H9 (cell line): ENCODE measurements around the gene PID1. TPM values are rescaled to one million over a fixed set of nuclear protein-coding genes. Genes with fewer than 3 reads are reported as not detected.

Source experiments
- DNase-seq: peaks from one replicate; pipeline ENCODE4 v3.0.0-alpha.2; 2017
- H2AFZ ChIP-seq: one replicate; pipeline ENCODE4 v1.6.1; 2013; ENCODE audit warnings: mild to moderate bottlenecking, low read length, control low read depth, moderate library complexity
- H2AK5ac ChIP-seq: 2 replicates; pipeline ENCODE4 v1.6.1; 2013; ENCODE audit warnings: low read length, control low read depth, mixed read lengths; ENCODE audit not compliant: insufficient read length
- H2BK120ac ChIP-seq: one replicate; pipeline ENCODE4 v1.6.1; 2013; ENCODE audit warnings: low read depth, mild to moderate bottlenecking, low read length, control low read depth, inconsistent platforms; ENCODE audit not compliant: poor library complexity, severe bottlenecking
- H2BK12ac ChIP-seq: 2 replicates; pipeline ENCODE4 v1.6.1; 2013; ENCODE audit warnings: low read length, control low read depth, mixed read lengths, low read depth; ENCODE audit not compliant: insufficient read length
- H2BK15ac ChIP-seq: 2 replicates; pipeline ENCODE4 v1.6.1; 2013; ENCODE audit warnings: low read depth, low read length, control low read depth
- H2BK20ac ChIP-seq: one replicate; pipeline ENCODE4 v1.6.1; 2013; ENCODE audit warnings: low read depth, mild to moderate bottlenecking, low read length, control low read depth, inconsistent platforms; ENCODE audit not compliant: poor library complexity, severe bottlenecking
- H2BK5ac ChIP-seq: 2 replicates; pipeline ENCODE4 v1.6.1; 2013; ENCODE audit warnings: low read length, control low read depth, mixed read lengths; ENCODE audit not compliant: insufficient read length
- H3K14ac ChIP-seq: 2 replicates; pipeline ENCODE4 v1.6.1; 2013; ENCODE audit warnings: low read length, control low read depth; ENCODE audit not compliant: insufficient read depth
- H3K18ac ChIP-seq: 2 replicates; pipeline ENCODE4 v1.6.1; 2013; ENCODE audit warnings: low read depth, mild to moderate bottlenecking, mixed read lengths, low read length, control low read depth; ENCODE audit not compliant: insufficient read length
- H3K23ac ChIP-seq: 2 replicates; pipeline ENCODE4 v1.6.1; 2013; ENCODE audit warnings: low read length, control low read depth, mixed read lengths, low read depth; ENCODE audit not compliant: insufficient read length
- H3K23me2 ChIP-seq: 2 replicates; pipeline ENCODE4 v1.6.1; 2013; ENCODE audit warnings: low read depth, mild to moderate bottlenecking, mixed read lengths, low read length, control low read depth; ENCODE audit not compliant: insufficient read length, poor library complexity, severe bottlenecking
- H3K27ac ChIP-seq: 2 replicates; pipeline ENCODE4 v1.5.1; 2013; ENCODE audit warnings: low read length, control low read depth, mixed read lengths, low read depth; ENCODE audit not compliant: insufficient read length
- H3K27me3 ChIP-seq: 2 replicates; pipeline ENCODE4 v1.6.1; 2013; ENCODE audit warnings: low read length, control low read depth, inconsistent platforms; ENCODE audit not compliant: insufficient read depth
- H3K4ac ChIP-seq: 2 replicates; pipeline ENCODE4 v1.6.1; 2013; ENCODE audit warnings: low read depth, mild to moderate bottlenecking, control low read depth, inconsistent platforms, low read length, moderate library complexity
- H3K4me1 ChIP-seq: 2 replicates; pipeline ENCODE4 v1.6.1; 2013; ENCODE audit warnings: low read length, control low read depth, inconsistent platforms; ENCODE audit not compliant: insufficient read depth
- H3K4me2 ChIP-seq: 2 replicates; pipeline ENCODE4 v1.6.1; 2013; ENCODE audit warnings: low read length, control low read depth, mixed read lengths; ENCODE audit not compliant: insufficient read length, insufficient read depth
- H3K56ac ChIP-seq: 2 replicates; pipeline ENCODE4 v1.6.1; 2013; ENCODE audit warnings: low read depth, mild to moderate bottlenecking, mixed read lengths, low read length, control low read depth; ENCODE audit not compliant: insufficient read length
- H3K79me1 ChIP-seq: 2 replicates; pipeline ENCODE4 v1.6.1; 2013; ENCODE audit warnings: low read depth, mild to moderate bottlenecking, moderate library complexity, low read length, control low read depth, inconsistent platforms; ENCODE audit not compliant: insufficient read depth, poor library complexity, severe bottlenecking
- H3K79me2 ChIP-seq: 2 replicates; pipeline ENCODE4 v1.6.1; 2013; ENCODE audit warnings: low read length, control low read depth, inconsistent platforms; ENCODE audit not compliant: insufficient read depth
- H3K9ac ChIP-seq: 2 replicates; pipeline ENCODE4 v1.6.1; 2013; ENCODE audit warnings: low read length, control low read depth, mixed read lengths; ENCODE audit not compliant: insufficient read length; ENCODE audit errors: extremely low read depth
- H3K9me3 ChIP-seq: one replicate; pipeline ENCODE4 v1.6.1; 2013; ENCODE audit warnings: low read depth, low read length, inconsistent platforms; ENCODE audit not compliant: control insufficient read depth
- H3T11ph ChIP-seq: one replicate; pipeline ENCODE4 v1.6.1; 2013; ENCODE audit warnings: mild to moderate bottlenecking, low read length, control low read depth, inconsistent platforms
- H4K20me1 ChIP-seq: one replicate; pipeline ENCODE4 v1.6.1; 2013; ENCODE audit not compliant: control insufficient read depth, insufficient read length, insufficient read depth
- H4K5ac ChIP-seq: 2 replicates; pipeline ENCODE4 v1.6.1; 2013; ENCODE audit warnings: low read depth, mild to moderate bottlenecking, mixed read lengths, low read length, control low read depth; ENCODE audit not compliant: insufficient read length
- H4K8ac ChIP-seq: replicated peaks from 2 replicates; pipeline ENCODE4 v1.6.1; 2013; ENCODE audit warnings: low read length, control low read depth, mixed read lengths, low read depth; ENCODE audit not compliant: insufficient read length
- H4K91ac ChIP-seq: 2 replicates; pipeline ENCODE4 v1.6.1; 2013; ENCODE audit warnings: low read depth, mild to moderate bottlenecking, moderate library complexity, mixed read lengths, low read length, control low read depth; ENCODE audit not compliant: insufficient read length
- H3K27ac Mint-ChIP-seq, 3 experiments: 2 replicates in 2 of 3; 3 replicates in 1 of 3; pipeline ENCODE4 v1.8.0; 2020 to 2021; ENCODE audit warnings: mixed read lengths in 3 of 3, mild to moderate bottlenecking in 1 of 3, moderate library complexity in 1 of 3
- H3K27me3 Mint-ChIP-seq: 2 replicates; pipeline ENCODE4 v1.8.0; 2021; ENCODE audit warnings: low read depth, mild to moderate bottlenecking, moderate library complexity, mixed read lengths
- H3K36me3 Mint-ChIP-seq, 3 experiments: 2 replicates in 2 of 3; 3 replicates in 1 of 3; pipeline ENCODE4 v1.8.0; 2020 to 2021; ENCODE audit warnings: low read depth in 3 of 3, mixed read lengths in 3 of 3; ENCODE audit not compliant: insufficient read depth in 1 of 3
- H3K4me1 Mint-ChIP-seq, 2 experiments: 2 replicates each; pipeline ENCODE4 v1.8.0; 2020; ENCODE audit warnings: mixed read lengths in 2 of 2
- H3K4me3 Mint-ChIP-seq, 2 experiments: 2 replicates in 1 of 2; 3 replicates in 1 of 2; pipeline ENCODE4 v1.8.0; 2020 to 2021; ENCODE audit warnings: mild to moderate bottlenecking in 2 of 2, mixed read lengths in 2 of 2, moderate library complexity in 1 of 2
- H3K9me3 Mint-ChIP-seq, 2 experiments: 2 replicates in 1 of 2; 3 replicates in 1 of 2; pipeline ENCODE4 v1.8.0; 2020; ENCODE audit warnings: mild to moderate bottlenecking in 2 of 2, mixed read lengths in 2 of 2, moderate library complexity in 1 of 2
- WGBS: extraction: QIAGEN DNeasy Blood & Tissue Kit; methylation state at CpG from one replicate; pipeline ENCODE4 v1.1.7; 2013; ENCODE audit warnings: missing lambda C conversion rate, low lambda C conversion rate, mixed read lengths; ENCODE audit not compliant: insufficient read length; ENCODE audit errors: extremely low coverage; 5-methylcytosine and 5-hydroxymethylcytosine counted together
- total RNA-seq: library from RNA; stranded (reverse); gene quantifications from 2 replicates; pipeline ENCODE4 v1.2.1, GENCODE V29; 2021
- TF ChIP-seq, protein P1 (sequence below): fragments of 200-600 bp; sonication (generic); conservative IDR thresholded peaks from 3 replicates; pipeline ENCODE4 v1.8.0; 2021; ENCODE audit warnings: antibody characterized with exemption, mild to moderate bottlenecking

Gene PID1
- total RNA-seq, 1 experiment from 2014 or later = 1.4 TPM

DNA sequence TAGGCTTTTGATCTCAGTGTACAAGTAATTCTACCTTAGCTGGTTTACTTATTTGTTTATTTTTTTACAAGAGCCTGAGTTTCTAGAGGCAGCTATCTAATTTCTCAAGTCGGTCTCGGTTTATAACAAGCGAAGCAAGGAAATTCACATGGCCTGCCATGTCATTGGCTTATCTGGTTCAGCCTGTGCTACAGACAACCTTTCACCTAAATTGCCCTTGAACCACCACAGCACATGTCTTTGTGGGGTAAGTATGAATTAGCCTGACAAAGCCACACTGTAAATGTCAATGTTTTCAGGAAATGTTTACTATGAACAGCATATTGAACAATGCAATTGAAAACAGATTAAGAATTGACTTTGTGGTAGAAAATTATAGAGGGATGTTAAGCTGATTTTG lies 167.1 kb downstream of the PID1 start:
- Histone ChIP-seq H3K27me3 (no peaks in the 10 kb centered on the region), H3K79me1 (no peaks in the 10 kb centered on the region), H2AK5ac (no peak overlapping the region), H2BK5ac (no peak overlapping the region), H2BK12ac (no peak overlapping the region), H3K9me3 (no peaks in the 10 kb centered on the region), H3K27ac (no peak overlapping the region), H3K23ac (no peak overlapping the region), H3T11ph (no peak overlapping the region), H3K14ac (no peak overlapping the region), H3K23me2 (no peaks in the 10 kb centered on the region), H3K4ac (no peak overlapping the region), H3K56ac (no peak overlapping the region), H4K20me1 (no peaks in the 10 kb centered on the region), H4K91ac (no peak overlapping the region), H3K4me1 (no peaks in the 10 kb centered on the region; the same call in 1 of the 2 replicates), H3K18ac (no peak overlapping the region), H4K8ac (no peak overlapping the region), H2BK15ac (no peak overlapping the region), H2BK20ac (no peak overlapping the region), H3K4me2 (no peak overlapping the region), H3K79me2 (no peaks in the 10 kb centered on the region), H2BK120ac (no peak overlapping the region), H3K9ac (no peak overlapping the region), H2AFZ (no peak overlapping the region), H4K5ac (no peak overlapping the region)
- no CpG with 5 or more reads among the region's 3 CpGs for WGBS
- TF ChIP-seq, protein P1, sequence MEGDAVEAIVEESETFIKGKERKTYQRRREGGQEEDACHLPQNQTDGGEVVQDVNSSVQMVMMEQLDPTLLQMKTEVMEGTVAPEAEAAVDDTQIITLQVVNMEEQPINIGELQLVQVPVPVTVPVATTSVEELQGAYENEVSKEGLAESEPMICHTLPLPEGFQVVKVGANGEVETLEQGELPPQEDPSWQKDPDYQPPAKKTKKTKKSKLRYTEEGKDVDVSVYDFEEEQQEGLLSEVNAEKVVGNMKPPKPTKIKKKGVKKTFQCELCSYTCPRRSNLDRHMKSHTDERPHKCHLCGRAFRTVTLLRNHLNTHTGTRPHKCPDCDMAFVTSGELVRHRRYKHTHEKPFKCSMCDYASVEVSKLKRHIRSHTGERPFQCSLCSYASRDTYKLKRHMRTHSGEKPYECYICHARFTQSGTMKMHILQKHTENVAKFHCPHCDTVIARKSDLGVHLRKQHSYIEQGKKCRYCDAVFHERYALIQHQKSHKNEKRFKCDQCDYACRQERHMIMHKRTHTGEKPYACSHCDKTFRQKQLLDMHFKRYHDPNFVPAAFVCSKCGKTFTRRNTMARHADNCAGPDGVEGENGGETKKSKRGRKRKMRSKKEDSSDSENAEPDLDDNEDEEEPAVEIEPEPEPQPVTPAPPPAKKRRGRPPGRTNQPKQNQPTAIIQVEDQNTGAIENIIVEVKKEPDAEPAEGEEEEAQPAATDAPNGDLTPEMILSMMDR = no peak
- Mint-ChIP-seq H3K4me1 (peaks cover 2 to 9% of the 10 kb centered on the region in 2 experiments), H3K27ac (no peak overlapping the region), H3K9me3 (peaks cover 0 to 2% of the 10 kb centered on the region in 2 experiments; a peak in 1 of 5 replicates), H3K4me3 (no peak overlapping the region), H3K27me3 (no peaks in the 10 kb centered on the region), H3K36me3 (peaks cover 0 to 4% (median 0%) of the 10 kb centered on the region in 3 experiments; a peak in 1 of 7 replicates)
- no peak for DNase-seq
